ENCODE measurements around the gene PLD1. TPM values are rescaled to one million over a fixed set of nuclear protein-coding genes. Genes with fewer than 3 reads are reported as not detected.

Gene PLD1
- total and polyA plus RNA-seq, 2 of the 8 experiments (the other 6 are each of a cell fraction or from before 2014, with no cell fraction given) = 1.2 to 2.6 TPM

GRCh38 chr3:171772427-171773056 is 37.7 kb downstream of the PLD1 start:
- Histone ChIP-seq H4K5ac (ENCODE audit: insufficient read length, low read depth, low read length) (no peak overlapping the region), H3K27me3 (replicated peaks in 1 of 4; ENCODE audit: control insufficient read depth in 3 of 4, extremely low read depth in 1 of 4, insufficient read depth in 3 of 4, low read length in 3 of 4) (no peaks in the 10 kb centered on the region), H2BK5ac (ENCODE audit: low read depth, low read length) (no peak overlapping the region), H2AFZ (ENCODE audit: low read length) (no peak overlapping the region), H2BK12ac (ENCODE audit: low read depth, low read length) (no peak overlapping the region), H3K4me1 (replicated peaks in 1 of 4; ENCODE audit: control insufficient read depth in 3 of 4, insufficient read depth in 4 of 4, low read length in 3 of 4) (peaks cover 2 to 8% (median 7%) of the 10 kb centered on the region in 4 experiments; a peak in 5 of 7 replicates), H2BK20ac (ENCODE audit: low read length) (no peak overlapping the region), H3K4ac (replicated peaks; ENCODE audit: insufficient read length, low read depth, low read length) (no peak overlapping the region), H3K9me3 (ENCODE audit: insufficient read depth in 2 of 2, low read depth in 1 of 2, low read length in 1 of 2) (no peaks in the 10 kb centered on the region), H3K14ac (ENCODE audit: insufficient read length) (no peak overlapping the region), H3K9ac (replicated peaks in 1 of 4; ENCODE audit: extremely low read depth in 1 of 4, low read depth in 3 of 4, low read length in 3 of 4) (no peak overlapping the region), H4K8ac (ENCODE audit: extremely low read depth, insufficient read depth, low read length) (no peak overlapping the region), H4K20me1 (replicated peaks in 1 of 2; ENCODE audit: control insufficient read depth in 1 of 2, insufficient read depth in 2 of 2, low read length in 2 of 2) (no peaks in the 10 kb centered on the region), H3K4me3 (ENCODE audit: extremely low read depth in 1 of 4, insufficient read depth in 2 of 4, low read depth in 3 of 4, low read length in 4 of 4) (no peak overlapping the region), H2BK15ac (ENCODE audit: low read length) (no peak overlapping the region), H2BK120ac (replicated peaks; ENCODE audit: low read depth, low read length) (no peak overlapping the region), H3K23ac (ENCODE audit: insufficient read length) (no peak overlapping the region), H3K56ac (replicated peaks; ENCODE audit: insufficient read length, low read depth, low read length) (no peak overlapping the region), H3K79me2 (ENCODE audit: control insufficient read depth in 1 of 2, insufficient read depth in 2 of 2, low read length in 2 of 2) (no peaks in the 10 kb centered on the region), H3K23me2 (ENCODE audit: low read depth, low read length) (no peaks in the 10 kb centered on the region), H3K18ac (ENCODE audit: extremely low read depth, low read length) (no peak overlapping the region), H3K4me2 (ENCODE audit: insufficient read depth in 1 of 2, low read depth in 2 of 2, low read length in 2 of 2) (no peak overlapping the region), H3K36me3 (ENCODE audit: control insufficient read depth in 2 of 4, insufficient read depth in 4 of 4, low read length in 3 of 4) (no peaks in the 10 kb centered on the region), H3K79me1 (ENCODE audit: low read depth, low read length) (no peaks in the 10 kb centered on the region), H3K27ac (ENCODE audit: low read depth, low read length) (no peak overlapping the region), H2AK5ac (ENCODE audit: low read depth, low read length) (no peak overlapping the region), H4K91ac (replicated peaks; ENCODE audit: insufficient read length, low read length) (no peak overlapping the region)
- CTCF ChIA-PET (ENCODE audit: partially characterized antibody) = interaction anchor here (0.6 to 5.0 kb wide), 57 partner anchors 9 to 893 kb away, joined by 3 to 49 read pairs (median 5); no protein-coding TSS in a partner anchor
- TF ChIP-seq CTCF (IDR thresholded peaks at IDR 0.05; ENCODE audit: control extremely low read depth in 1 of 3, insufficient read depth in 1 of 3, low read depth in 1 of 3, low read length in 3 of 3) (peak; percentile 2 to 75 (median 71)), RAD21 (IDR thresholded peaks at IDR 0.05 in 1 of 2, conservative IDR thresholded peaks at IDR 0.05 in 1 of 2; ENCODE audit: low read depth in 2 of 2, low read length in 2 of 2) (peak; percentile 88 to 92), NRF1 (IDR thresholded peaks at IDR 0.05; ENCODE audit: low read depth, low read length) (no peak), USF2 (IDR thresholded peaks at IDR 0.05; ENCODE audit: low read length) (no peak)
- FAIRE-seq = peak; percentile 94
- no peak for DNase-seq (ENCODE audit: low read depth in 1 of 2, low spot score in 2 of 2)
- POLR2A ChIA-PET (ENCODE audit: partially characterized antibody) = no interaction called here
- WGBS, 2 experiments (ENCODE audit: extremely low coverage in 1 of 2, insufficient coverage in 1 of 2, insufficient read length in 1 of 2, insufficient replicate concordance in 2 of 2, low coverage in 1 of 2, low lambda C conversion rate in 2 of 2, missing lambda C conversion rate in 1 of 2) = 16% methylated on average over 4 of the region's 4 CpGs; no CpG with 5 or more reads in 1 of the 2 experiments

Data from H1 (cell line).